AG08395 (cell line): ENCODE results near the gene RBM8A.
A peak's percentile ranks its signal among the peaks of the same experiment; 100 is the strongest.

Source experiments
- DNase-seq: peaks from one replicate; pipeline ENCODE4 v3.0.0; 2012; ENCODE audit warnings: mixed read lengths, low spot score

The RBM8A gene

GRCh38 chr1:145879775-145880174 is 47.5 kb downstream of the RBM8A start:
- no peak for DNase-seq

DNA sequence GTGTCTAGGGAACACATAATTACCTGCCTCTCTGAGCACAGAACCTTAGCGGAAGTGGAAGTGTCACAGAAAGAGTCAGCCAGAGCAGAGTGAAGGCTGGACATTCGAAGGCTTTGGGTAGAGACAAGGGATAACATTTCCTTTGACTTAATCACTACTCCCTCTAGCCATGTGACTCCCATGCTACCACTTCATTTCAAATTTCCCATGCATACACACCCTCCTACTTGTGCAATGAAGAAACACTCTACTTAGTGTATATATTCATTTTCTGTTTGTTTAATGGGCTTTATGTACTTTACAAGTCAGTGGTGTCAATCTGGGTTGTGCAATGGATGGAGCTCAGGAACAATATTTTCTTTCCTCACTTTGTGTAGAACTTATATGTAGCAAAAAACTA is 48.6 kb downstream of the RBM8A start:
- no peak for DNase-seq

GRCh38 chr1:145877923-145878486 is 49.3 kb downstream of the RBM8A start:
- no peak for DNase-seq

DNA sequence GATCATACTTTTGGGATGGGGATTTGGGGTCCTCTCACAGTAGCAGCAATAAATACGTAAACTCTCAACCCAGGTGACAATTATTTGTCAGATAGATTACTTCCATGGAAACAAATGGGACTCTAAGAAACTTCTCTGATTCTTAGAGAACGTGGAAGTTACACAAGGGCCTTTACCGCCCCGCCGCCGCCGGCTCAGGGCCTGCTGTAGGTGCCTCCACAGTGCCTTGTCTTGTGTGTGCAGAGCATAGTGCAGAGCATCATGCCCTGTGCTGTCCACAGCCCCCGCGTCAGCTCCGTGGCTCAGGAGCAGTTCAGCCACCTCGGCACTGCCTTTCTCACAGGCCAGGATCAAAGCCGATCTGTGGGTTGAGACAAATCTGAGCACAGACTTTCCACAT is 52.6 kb downstream of the RBM8A start:
- DNase-seq, result no peak

DNA sequence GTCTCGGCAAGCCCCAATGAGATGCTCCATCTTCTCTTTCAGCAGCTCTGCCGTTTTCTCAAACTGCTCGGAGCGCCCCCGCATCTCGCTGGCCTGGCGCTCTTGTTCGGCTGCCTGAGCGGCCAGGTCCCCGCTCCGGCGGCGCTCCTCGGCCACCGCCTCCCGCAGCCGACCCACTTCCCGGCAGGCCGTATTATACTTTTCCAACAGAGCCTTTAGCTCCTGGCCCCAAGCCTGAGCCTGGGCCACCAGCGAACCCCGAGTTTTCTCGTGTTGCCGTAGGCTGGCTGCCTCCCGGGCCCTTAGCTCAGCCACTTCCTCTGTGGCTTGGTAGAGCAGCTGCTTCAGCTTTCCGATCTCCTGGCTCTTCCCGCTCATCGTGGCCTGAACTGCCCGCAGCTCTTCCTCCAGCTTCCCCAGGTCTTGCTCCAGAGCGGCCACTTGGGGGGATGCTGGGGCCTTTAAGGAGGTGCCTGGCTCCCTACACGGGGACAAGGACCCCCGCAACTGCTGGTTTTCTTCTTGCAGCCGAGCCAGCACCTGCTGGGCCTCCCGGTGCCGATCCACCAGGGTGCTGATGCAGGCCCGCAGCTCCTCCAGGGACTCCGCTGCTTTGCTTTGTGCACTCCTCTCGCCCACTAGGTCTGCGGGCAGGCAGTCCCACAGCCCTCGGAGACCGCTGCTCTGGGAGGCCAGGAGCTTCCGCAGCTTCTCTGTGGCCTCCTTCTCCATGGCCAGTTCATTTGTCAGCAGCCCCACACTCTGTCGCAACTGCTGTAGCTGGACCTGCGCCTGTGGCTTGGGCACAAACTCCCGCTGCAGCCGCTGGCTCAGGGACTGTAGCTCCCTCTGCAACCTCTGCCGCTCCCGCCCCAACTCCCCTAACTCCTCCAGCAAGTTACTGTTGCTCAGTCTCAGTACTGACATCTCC is 55.0 kb downstream of the RBM8A start:
- peak; percentile 54 for DNase-seq
